MM.1S (cell line): Measurements from ENCODE around the gene CAB39.

Source experiments
- DNase-seq: peaks from one replicate; pipeline ENCODE4 v3.0.0-alpha.2; 2015
- H2AFZ ChIP-seq: fragments of 300-600 bp; sonication (generic); 2 replicates; pipeline ENCODE4 v1.6.0; 2016; ENCODE audit warnings: antibody characterized with exemption, low read length
- H3F3A ChIP-seq: fragments of 300-600 bp; sonication (generic); 2 replicates; pipeline ENCODE4 v1.6.1; 2016; ENCODE audit warnings: mild to moderate bottlenecking, antibody characterized with exemption, low read length, moderate library complexity, mixed read lengths; ENCODE audit not compliant: insufficient read depth
- H3K27ac ChIP-seq: fragments of 300-600 bp; sonication (generic); 2 replicates; pipeline ENCODE4 v1.5.1; 2016; ENCODE audit warnings: mild to moderate bottlenecking, low read length
- H3K27me3 ChIP-seq: fragments of 300-600 bp; sonication (generic); replicated peaks from 2 replicates; pipeline ENCODE4 v1.6.0; 2016; ENCODE audit warnings: low read length; ENCODE audit not compliant: insufficient read depth
- H3K36me3 ChIP-seq: fragments of 300-600 bp; sonication (generic); replicated peaks from 2 replicates; pipeline ENCODE4 v1.6.1; 2016; ENCODE audit warnings: mild to moderate bottlenecking, low read length, mixed read lengths; ENCODE audit not compliant: insufficient read depth
- H3K4me1 ChIP-seq: fragments of 300-600 bp; sonication (generic); 2 replicates; pipeline ENCODE4 v1.6.1; 2016; ENCODE audit warnings: low read length, mixed read lengths
- H3K4me2 ChIP-seq: fragments of 300-600 bp; sonication (generic); 2 replicates; pipeline ENCODE4 v1.6.0; 2016; ENCODE audit warnings: low read depth, low read length
- H3K4me3 ChIP-seq: fragments of 300-600 bp; sonication (generic); 2 replicates; pipeline ENCODE4 v1.5.1; 2016; ENCODE audit warnings: low read length, mixed read lengths
- H3K79me2 ChIP-seq: fragments of 300-600 bp; sonication (generic); 2 replicates; pipeline ENCODE4 v1.6.1; 2016; ENCODE audit warnings: mixed run types, low read length, mixed read lengths
- H3K9ac ChIP-seq: fragments of 300-600 bp; sonication (generic); 2 replicates; pipeline ENCODE4 v1.6.1; 2016; ENCODE audit warnings: low read length, mixed read lengths
- H3K9me2 ChIP-seq: fragments of 300-600 bp; sonication (generic); replicated peaks from 2 replicates; pipeline ENCODE4 v1.6.1; 2016; ENCODE audit warnings: mild to moderate bottlenecking, low read length, mixed read lengths; ENCODE audit not compliant: insufficient read depth
- H3K9me3 ChIP-seq: fragments of 300-600 bp; sonication (generic); replicated peaks from 2 replicates; pipeline ENCODE4 v1.6.1; 2016; ENCODE audit warnings: mild to moderate bottlenecking, low read length, mixed read lengths; ENCODE audit not compliant: insufficient read depth
- H4K20me1 ChIP-seq: fragments of 300-600 bp; sonication (generic); 2 replicates; pipeline ENCODE4 v1.6.1; 2016; ENCODE audit warnings: mild to moderate bottlenecking, low read length, moderate library complexity, mixed read lengths; ENCODE audit not compliant: insufficient read depth
- EZH2 ChIP-seq: fragments of 300-600 bp; sonication (generic); optimal IDR thresholded peaks from 2 replicates; pipeline ENCODE3; 2017; ENCODE audit warnings: low read depth, mild to moderate bottlenecking, antibody characterized with exemption, low read length, mixed read lengths
- EZH2phosphoT487 ChIP-seq: fragments of 300-600 bp; sonication (generic); IDR thresholded peaks from 2 replicates; pipeline ENCODE4 v1.6.1; 2018; ENCODE audit warnings: antibody characterized with exemption, low read length
- TF ChIP-seq, protein P1 (sequence below): fragments of 300-600 bp; sonication (generic); IDR thresholded peaks from 2 replicates; pipeline ENCODE4 v1.5.1; 2016; ENCODE audit warnings: antibody characterized with exemption, low read length, mixed read lengths

The CAB39 gene

DNA sequence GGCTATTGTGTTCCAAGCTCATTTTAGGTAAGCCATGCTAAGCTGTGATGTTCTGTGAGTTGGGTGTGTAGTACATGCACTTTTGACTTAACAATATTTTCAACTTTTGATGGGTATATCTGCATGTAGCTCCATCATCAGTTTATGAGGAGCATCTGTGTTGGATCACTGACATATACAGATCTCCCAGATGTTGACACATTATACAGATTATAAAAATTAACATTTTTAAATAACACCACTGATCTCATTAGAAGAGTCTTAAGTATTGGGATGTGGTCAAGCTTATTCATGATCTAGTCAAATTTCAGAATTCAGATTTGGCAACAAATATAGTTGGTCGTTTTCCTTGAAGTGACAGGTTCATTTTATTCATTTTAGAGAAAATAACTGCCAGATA, 51.7 kb downstream of the CAB39 start:
- Histone ChIP-seq H2AFZ (no peak overlapping the region), H3F3A (no peaks in the 10 kb centered on the region), H3K4me3 (no peak overlapping the region), H3K9me2 (no peaks in the 10 kb centered on the region), H3K36me3 (peaks cover 6% of the 10 kb centered on the region; the same call in 1 of the 2 replicates), H3K27ac (no peak overlapping the region), H3K79me2 (peaks cover 10% of the 10 kb centered on the region), H3K9me3 (no peaks in the 10 kb centered on the region), H3K9ac (no peak overlapping the region), H3K4me1 (no peaks in the 10 kb centered on the region), H3K4me2 (no peak overlapping the region), H3K27me3 (no peaks in the 10 kb centered on the region), H4K20me1 (no peaks in the 10 kb centered on the region; the same call in 1 of the 2 replicates)
- TF ChIP-seq, protein P1, sequence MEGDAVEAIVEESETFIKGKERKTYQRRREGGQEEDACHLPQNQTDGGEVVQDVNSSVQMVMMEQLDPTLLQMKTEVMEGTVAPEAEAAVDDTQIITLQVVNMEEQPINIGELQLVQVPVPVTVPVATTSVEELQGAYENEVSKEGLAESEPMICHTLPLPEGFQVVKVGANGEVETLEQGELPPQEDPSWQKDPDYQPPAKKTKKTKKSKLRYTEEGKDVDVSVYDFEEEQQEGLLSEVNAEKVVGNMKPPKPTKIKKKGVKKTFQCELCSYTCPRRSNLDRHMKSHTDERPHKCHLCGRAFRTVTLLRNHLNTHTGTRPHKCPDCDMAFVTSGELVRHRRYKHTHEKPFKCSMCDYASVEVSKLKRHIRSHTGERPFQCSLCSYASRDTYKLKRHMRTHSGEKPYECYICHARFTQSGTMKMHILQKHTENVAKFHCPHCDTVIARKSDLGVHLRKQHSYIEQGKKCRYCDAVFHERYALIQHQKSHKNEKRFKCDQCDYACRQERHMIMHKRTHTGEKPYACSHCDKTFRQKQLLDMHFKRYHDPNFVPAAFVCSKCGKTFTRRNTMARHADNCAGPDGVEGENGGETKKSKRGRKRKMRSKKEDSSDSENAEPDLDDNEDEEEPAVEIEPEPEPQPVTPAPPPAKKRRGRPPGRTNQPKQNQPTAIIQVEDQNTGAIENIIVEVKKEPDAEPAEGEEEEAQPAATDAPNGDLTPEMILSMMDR: no peak
- TF ChIP-seq EZH2: no peak
- TF ChIP-seq EZH2phosphoT487: no peak
- no peak for DNase-seq

DNA sequence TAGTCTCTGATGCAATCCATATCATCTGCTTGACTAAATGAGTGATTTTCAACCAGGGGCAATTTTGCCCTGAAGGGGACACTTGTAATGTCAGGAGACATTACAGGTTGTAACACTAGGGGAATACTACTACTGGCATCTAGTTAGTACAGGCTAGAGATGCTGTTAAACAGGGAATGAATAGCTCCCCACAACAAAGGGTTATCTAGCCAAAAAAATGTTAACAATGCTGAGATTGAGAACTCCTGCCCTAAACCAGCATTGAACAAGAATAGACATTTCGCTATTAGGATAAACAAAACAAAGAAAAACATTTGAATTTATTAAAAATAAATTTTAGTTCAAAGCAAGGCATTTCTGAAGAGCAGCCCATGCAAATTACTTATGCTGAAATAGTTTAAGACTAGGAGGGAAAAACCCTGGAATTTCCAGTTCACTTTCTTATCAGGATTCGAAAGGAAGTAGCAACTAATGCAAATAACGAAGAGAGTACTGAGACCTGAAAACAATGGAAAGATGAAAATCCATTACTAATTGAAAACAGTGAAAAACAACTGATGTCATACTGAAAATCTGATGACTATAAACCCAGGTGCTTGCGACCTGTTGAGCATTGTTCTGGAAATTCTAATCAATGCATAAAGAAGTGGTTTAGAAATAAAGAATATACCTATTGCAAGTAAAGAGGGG, 53.1 kb downstream of the CAB39 start:
- no peak overlapping the region for H2AFZ ChIP-seq
- no peak for DNase-seq
- no peaks in the 10 kb centered on the region for H4K20me1 ChIP-seq
- no peaks in the 10 kb centered on the region for H3F3A ChIP-seq
- H3K4me2 ChIP-seq: no peak overlapping the region
- TF ChIP-seq, protein P1: no peak
- TF ChIP-seq EZH2phosphoT487 (no peak), EZH2 (no peak)
- no peak overlapping the region for H3K27ac ChIP-seq
- no peak overlapping the region for H3K4me3 ChIP-seq
- H3K9ac ChIP-seq: no peak overlapping the region
- H3K4me1 ChIP-seq: peaks cover 2% of the 10 kb centered on the region
- no peaks in the 10 kb centered on the region for H3K9me3 ChIP-seq
- H3K27me3 ChIP-seq: no peaks in the 10 kb centered on the region
- H3K36me3 ChIP-seq: peaks cover 6% of the 10 kb centered on the region; the same call in 1 of the 2 replicates
- peaks cover 5% of the 10 kb centered on the region; the same call in 1 of the 2 replicates for H3K79me2 ChIP-seq
- no peaks in the 10 kb centered on the region for H3K9me2 ChIP-seq

DNA sequence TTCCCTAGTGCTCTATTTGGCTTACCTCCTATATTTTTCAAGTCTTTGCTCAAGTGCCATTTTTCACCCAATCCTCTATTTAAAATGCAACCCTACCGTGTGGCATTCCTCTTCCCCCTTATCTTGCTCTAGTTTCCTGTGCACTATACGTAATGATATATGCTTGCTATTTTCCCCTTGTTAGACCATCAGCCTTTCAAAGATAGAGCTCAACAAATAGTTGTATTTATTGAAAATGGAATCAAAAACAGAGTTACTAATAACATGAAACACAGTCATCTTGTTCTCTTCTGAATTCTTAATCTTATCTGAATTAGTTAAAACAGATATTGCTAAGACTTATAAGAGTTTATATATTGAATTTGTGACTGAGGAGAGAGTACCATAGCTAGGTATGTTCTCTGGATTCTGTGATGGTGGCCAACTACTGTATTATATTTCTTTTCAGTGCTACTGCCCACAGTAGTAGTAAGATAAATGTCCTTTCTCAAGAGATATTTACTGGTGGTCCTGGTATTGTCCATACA, 55.3 kb downstream of the CAB39 start:
- no peaks in the 10 kb centered on the region for H3K9me2 ChIP-seq
- no peaks in the 10 kb centered on the region for H3F3A ChIP-seq
- no peaks in the 10 kb centered on the region for H3K27me3 ChIP-seq
- no peaks in the 10 kb centered on the region for H4K20me1 ChIP-seq
- H3K79me2 ChIP-seq: peaks cover 5% of the 10 kb centered on the region; the same call in 1 of the 2 replicates
- DNase-seq: no peak
- no peak for TF ChIP-seq EZH2phosphoT487
- TF ChIP-seq, protein P1: no peak
- TF ChIP-seq EZH2: no peak
- no peak overlapping the region for H3K4me2 ChIP-seq
- H3K9ac ChIP-seq: no peak overlapping the region
- H3K4me1 ChIP-seq: peaks cover 4% of the 10 kb centered on the region
- H3K27ac ChIP-seq: no peak overlapping the region
- H3K9me3 ChIP-seq: no peaks in the 10 kb centered on the region
- H2AFZ ChIP-seq: no peak overlapping the region
- peaks cover 6% of the 10 kb centered on the region; the same call in 1 of the 2 replicates for H3K36me3 ChIP-seq
- H3K4me3 ChIP-seq: no peak overlapping the region
